GM21529 (cell line): Measurements from ENCODE around the gene MAB21L2.
"Not testable (repeated sequence)": the region's sequence is repeated elsewhere in the genome, so short reads cannot be mapped to it uniquely, and the experiment has no call there.

Experiments used
- ATAC-seq: cut with Tn5 transposase; IDR thresholded peaks from one replicate; pipeline ENCODE4 v1.9.1; 2021; ENCODE audit not compliant: unreplicated experiment

MAB21L2 gene

GRCh38 chr4:150582146-150582872 is at the start of gene MAB21L2:
Gene MAB21L2 (plus strand): TSS chr4:150582151. CDS start chr4:150583030, 879 bp downstream.
- ATAC-seq: no peak

DNA sequence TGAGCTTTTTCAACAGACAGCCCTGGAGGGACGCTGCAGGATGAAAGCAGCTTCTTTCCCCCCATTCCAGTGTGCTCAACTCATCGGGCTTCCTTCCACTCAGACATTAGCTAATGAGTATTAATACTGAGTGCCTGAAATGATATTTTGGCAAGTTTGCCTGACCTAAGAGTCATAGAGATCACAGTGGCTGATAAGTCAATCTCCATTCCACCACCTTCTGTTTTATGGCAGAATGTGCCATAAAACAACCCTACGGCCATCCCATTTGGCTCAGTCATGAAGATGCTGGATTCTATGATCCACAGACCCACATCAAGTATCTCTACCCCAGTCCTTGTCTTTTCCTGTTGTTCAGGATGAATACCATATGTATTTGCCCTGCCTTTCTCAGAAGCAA is 48.3 kb upstream of the MAB21L2 start:
- no peak for ATAC-seq

- ATAC-seq: no peak
Measured at GRCh38 chr4:150534818-150535217, 47.1 kb upstream of the MAB21L2 start.

- not testable (repeated sequence) for ATAC-seq
Measured at GRCh38 chr4:150537911-150538310, 44.0 kb upstream of the MAB21L2 start.

- ATAC-seq: no peak
Measured at GRCh38 chr4:150540536-150540935, 41.4 kb upstream of the MAB21L2 start.

DNA sequence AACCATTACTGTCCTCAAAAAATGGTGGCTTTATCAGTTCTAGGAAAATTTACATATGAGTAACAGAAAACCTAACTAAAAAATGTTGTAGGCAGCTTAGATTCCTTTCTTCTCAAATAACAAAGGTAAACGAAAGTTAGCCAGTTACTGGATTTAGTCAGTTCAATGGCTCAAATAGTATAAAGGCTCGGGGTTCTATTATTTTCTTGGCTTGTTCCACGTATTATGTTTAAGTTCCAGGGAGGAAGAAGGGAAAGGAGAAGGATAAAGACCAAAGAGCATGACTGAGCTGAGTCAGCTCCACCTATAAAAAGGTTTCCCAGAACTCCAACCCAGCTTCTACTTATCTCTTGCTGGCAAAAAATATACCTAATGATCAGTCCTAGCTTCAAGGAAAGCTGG is 41.0 kb upstream of the MAB21L2 start:
- no peak for ATAC-seq

DNA sequence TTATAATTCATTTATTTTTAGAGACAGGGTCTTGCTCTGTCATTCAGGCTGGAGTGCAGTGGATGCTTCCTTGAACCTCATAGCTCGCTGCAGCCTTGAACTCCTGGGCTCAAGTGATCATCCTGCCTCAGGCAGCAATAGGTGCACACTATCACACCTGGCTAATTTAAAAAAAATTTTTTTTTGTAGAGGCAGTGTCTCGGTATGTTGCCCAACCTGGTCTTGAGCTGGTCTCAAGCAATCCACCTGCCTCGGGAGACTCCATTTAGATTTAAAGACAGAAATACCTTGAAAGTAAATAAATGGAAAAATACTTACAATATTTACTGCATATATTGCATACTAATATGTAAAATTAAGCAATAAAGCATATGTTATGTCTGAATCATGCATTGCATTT is 40.3 kb upstream of the MAB21L2 start:
- no peak for ATAC-seq

- ATAC-seq: no peak
Measured at GRCh38 chr4:150543042-150543441, 38.9 kb upstream of the MAB21L2 start.

- no peak for ATAC-seq
Measured at GRCh38 chr4:150546286-150546685, 35.7 kb upstream of the MAB21L2 start.

- ATAC-seq: no peak
Measured at GRCh38 chr4:150547154-150547838, 34.7 kb upstream of the MAB21L2 start.

GRCh38 chr4:150557811-150558210 is 24.1 kb upstream of the MAB21L2 start:
- not testable (repeated sequence) for ATAC-seq

DNA sequence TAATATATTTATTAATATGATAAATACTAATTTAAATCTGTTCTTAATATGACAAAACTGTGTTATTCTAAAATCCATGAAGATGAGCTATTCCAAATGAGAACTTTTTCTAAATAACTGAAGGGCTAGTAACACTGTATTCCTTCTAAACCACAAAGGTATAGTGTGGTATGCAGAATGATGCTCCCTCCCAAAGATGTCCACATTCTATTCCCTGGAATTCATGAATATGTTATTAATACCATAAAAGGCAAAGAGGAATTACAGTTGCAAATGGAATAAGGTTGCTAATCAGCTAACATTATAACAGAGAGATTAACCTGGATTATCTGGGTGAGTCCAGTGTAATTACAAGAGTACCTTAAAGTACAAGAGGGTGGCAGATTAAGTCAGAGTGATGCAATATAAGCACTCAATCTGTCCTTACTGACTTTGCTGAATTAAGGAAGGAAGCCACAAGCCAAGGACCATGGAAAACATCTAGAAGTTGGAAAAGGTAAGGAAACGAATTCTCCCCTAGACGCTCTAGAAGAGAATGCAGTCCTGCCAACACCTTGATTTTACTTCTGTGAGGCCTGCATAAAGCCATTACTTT is 20.7 kb upstream of the MAB21L2 start:
- ATAC-seq: no peak

DNA sequence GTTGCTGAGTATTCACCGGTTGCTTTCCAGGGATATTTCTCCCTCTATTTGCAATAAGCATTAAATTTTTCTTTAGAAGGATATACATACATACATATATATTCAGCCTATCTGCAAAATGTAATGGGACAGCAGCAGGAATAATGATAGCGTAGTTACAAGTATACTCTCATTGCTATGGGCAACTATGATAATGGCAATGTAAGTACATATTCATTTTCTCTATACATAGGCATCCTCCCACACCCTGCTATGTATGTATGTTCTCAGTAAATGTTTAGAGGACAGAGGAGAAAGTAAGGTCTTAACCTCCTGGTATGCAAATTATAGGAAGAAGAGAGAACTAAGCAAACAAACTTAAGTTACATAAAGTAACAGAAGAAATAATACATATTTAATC is 19.7 kb upstream of the MAB21L2 start:
- ATAC-seq: no peak

- no peak for ATAC-seq
Measured at GRCh38 chr4:150562751-150563150, 19.2 kb upstream of the MAB21L2 start.

DNA sequence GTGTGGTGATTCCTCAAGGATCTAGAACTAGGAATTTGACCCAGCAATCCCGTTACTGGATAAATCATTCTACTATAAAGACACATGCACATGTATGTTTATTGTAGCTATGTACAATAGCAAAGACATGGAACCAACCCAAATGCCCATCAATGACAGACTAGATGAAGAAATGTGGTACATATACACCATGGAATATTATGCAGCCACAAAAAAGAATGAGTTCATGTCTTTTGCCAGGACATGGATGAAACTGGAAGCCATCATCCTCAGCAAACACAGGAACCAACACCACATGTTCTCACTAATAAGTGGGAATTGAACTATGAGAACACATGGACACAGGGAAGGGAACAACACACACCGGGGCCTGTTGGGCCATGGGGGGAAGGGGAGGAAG is 17.0 kb upstream of the MAB21L2 start:
- not testable (repeated sequence) for ATAC-seq

DNA sequence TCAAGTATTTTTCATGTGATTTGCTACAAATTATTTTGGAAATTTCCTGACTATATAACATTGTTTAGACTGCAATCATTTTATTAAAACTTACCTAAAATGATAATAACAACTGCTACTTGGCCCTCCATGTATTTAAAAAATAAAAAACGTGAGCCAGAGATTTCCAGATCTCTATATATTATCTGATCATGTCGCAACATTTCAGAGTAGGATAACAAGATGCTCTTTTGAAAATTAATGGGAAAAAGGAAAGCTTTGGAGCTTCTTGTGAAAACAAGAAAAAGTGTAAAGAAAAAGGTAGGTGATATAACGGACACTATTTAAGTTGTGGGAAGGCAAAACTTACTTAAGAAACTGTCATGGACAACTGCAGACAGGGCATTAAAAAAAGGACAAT is 14.9 kb upstream of the MAB21L2 start:
- ATAC-seq: no peak

- no peak for ATAC-seq
Measured at GRCh38 chr4:150569384-150569987, 12.5 kb upstream of the MAB21L2 start.

DNA sequence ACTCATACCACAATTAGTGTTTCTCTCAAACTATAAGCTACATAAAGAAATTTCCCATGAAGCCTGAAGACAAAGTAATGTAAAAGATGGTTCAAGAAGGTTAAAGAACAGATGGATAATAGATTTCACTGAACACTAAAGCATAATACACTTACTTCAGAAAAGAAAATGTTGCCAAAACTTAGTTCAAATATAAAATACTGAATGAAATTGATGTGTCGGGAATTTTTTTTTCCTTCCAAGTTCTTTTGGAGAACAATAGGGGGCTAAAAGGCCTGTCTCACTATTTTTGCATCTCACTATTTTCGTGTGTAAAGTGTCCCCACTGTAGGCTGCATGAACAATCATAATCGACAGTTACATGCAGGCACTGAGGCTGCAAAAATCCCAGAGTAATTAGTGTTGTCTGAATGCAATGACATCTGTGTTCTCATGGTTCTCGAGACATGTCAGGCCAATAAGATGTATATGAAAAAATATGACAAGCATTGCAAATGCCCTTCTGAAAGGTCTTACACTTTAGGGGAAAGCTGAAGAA is 11.9 kb upstream of the MAB21L2 start:
- ATAC-seq: no peak

DNA sequence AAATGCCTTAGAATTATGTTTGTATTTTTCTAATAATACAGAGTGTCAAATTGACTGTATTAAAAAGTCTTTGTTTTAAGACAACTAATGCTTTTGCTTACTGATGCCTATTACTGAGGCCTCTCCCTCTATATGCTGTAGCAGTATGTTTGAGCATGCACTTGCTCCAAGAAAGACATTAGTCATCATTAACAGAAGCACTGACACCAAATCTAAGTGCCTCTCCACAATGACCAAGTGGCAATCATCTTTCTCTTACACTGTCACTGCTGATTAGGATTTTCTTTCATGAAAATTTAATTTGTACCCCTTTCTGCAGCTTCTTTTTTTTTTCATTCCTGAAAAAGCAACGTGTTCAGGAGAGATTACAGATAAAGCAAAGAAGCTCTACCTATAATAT is 11.1 kb upstream of the MAB21L2 start:
- no peak for ATAC-seq

GRCh38 chr4:150572704-150573504 is 9.0 kb upstream of the MAB21L2 start:
- ATAC-seq: no peak

GRCh38 chr4:150573534-150573933 is 8.4 kb upstream of the MAB21L2 start:
- no peak for ATAC-seq
